GM12872 (cell line): ENCODE measurements around the gene ACSM2A.

Source experiments
- CTCF ChIP-seq: IDR thresholded peaks from 3 replicates; pipeline ENCODE4 v1.5.1; 2011; ENCODE audit warnings: low read depth, mild to moderate bottlenecking, low read length, moderate library complexity; ENCODE audit not compliant: insufficient read depth

ACSM2A gene

DNA sequence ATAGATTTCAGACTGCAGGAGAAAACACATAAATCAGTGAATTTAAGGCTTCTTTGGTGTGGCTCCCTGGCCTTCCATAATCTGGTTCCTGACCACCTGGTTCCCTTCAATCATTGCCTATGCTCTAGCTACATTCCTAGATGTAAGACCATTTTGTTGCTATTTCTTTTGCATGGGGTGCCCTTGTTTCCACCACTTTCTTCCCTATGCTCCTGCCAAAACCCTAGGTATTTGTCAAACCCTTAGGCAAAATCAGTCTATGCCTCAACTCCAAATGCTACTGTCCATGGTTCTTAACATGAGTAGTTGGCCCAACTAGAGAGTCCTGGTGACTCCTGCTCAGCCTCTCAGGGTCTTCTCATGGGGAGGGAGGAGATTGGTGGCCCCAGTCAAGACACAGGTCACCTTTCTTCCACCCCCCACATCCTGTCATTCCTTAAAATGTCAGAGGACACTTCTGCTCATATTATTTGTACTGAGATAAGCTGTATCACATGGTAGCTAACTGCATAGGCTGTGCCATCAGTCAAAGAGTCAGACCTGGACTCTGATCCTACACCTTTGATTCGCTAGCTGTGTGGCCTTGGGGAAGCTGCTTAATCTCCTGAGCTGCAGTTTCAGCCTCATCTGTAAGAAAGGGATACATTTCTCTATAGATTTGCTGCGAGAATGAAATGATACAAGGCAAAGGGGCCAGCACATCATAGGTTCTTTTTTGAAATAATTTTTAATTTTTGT lies 27.0 kb upstream of the ACSM2A start:
- no peak for TF ChIP-seq CTCF

GRCh38 chr16:20430948-20431347 lies 20.4 kb upstream of the ACSM2A start:
- no peak for TF ChIP-seq CTCF

- no peak for TF ChIP-seq CTCF
Measured at GRCh38 chr16:20441191-20441590, 10.1 kb upstream of the ACSM2A start.

- no peak for TF ChIP-seq CTCF
Measured at GRCh38 chr16:20484726-20485125, 33.4 kb downstream of the ACSM2A start.

- no peak for TF ChIP-seq CTCF
Measured at GRCh38 chr16:20485408-20485807, 34.1 kb downstream of the ACSM2A start.

DNA sequence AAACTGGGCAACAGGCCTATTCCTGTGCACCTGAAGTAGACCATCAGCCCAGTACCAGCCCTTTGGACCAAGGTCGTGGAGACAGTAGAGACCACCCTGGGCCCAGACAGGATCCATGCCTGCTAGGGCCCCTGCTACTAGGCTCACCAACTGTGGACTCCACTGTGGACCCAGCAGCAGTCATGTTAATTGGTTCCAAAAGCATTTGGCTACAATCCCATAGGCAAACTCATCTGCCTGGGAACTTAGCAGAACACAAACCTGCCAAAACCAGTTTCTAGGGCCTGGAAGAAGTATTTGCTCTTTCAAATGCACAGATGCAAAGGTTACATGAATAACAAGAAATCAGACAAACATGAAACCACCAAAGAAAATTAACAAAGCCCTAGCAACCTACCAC lies 53.1 kb downstream of the ACSM2A start:
- no peak for TF ChIP-seq CTCF

DNA sequence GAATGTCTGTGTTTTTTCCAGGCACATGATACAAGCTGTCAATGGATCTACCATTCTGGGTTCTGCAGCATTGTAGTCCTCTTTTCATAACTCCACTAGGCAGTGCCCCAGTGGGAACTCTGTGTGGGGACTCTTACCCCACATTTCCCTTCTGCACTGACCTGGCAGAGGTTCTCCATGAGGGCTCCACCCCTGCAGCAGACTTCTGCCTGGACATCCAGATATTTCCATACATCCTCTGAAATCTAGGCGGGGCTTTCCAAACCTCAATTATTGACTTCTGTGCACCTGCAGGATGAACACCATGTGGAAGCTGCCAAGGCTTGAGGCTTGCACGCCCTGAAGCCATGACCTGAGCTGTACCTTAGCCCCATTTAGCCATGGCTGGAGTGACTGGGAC lies 56.0 kb downstream of the ACSM2A start:
- no peak for TF ChIP-seq CTCF

DNA sequence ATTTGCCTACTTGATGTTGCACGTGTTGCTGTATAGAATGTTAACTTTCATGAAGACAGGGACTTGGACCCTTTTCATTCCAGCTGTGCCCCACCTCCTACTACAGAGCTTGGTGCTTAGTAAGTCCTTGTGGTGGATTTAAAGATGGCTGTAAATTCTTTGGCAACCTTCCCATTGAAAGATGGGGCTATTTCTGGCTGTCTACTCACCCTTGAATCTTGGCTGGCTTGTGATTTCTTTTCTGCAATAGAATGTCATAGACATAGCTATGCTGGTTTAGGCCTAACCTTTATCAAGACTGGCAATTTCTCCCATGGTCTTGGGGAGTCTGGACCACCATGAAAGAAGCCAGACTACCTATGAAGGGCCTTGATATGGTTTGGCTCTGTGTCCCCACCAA lies 59.0 kb downstream of the ACSM2A start:
- TF ChIP-seq CTCF = no peak
